IMR-90 (cell line): ENCODE data around the gene SQSTM1.

Experiments used
- CEBPB ChIP-seq: IDR thresholded peaks from 2 replicates; pipeline ENCODE4 v1.6.1; 2012; ENCODE audit warnings: low read depth, low read length, improper control_type of control experiment
- POLR2A ChIP-seq: IDR thresholded peaks from 2 replicates; pipeline ENCODE4 v1.6.1; 2012; ENCODE audit warnings: mild to moderate bottlenecking, low read depth, low read length
- TF ChIP-seq, protein P1 (sequence below): conservative IDR thresholded peaks from 2 replicates; pipeline ENCODE4 v1.5.1; 2012; ENCODE audit warnings: mild to moderate bottlenecking, low read depth, low read length, improper control_type of control experiment

DNA sequence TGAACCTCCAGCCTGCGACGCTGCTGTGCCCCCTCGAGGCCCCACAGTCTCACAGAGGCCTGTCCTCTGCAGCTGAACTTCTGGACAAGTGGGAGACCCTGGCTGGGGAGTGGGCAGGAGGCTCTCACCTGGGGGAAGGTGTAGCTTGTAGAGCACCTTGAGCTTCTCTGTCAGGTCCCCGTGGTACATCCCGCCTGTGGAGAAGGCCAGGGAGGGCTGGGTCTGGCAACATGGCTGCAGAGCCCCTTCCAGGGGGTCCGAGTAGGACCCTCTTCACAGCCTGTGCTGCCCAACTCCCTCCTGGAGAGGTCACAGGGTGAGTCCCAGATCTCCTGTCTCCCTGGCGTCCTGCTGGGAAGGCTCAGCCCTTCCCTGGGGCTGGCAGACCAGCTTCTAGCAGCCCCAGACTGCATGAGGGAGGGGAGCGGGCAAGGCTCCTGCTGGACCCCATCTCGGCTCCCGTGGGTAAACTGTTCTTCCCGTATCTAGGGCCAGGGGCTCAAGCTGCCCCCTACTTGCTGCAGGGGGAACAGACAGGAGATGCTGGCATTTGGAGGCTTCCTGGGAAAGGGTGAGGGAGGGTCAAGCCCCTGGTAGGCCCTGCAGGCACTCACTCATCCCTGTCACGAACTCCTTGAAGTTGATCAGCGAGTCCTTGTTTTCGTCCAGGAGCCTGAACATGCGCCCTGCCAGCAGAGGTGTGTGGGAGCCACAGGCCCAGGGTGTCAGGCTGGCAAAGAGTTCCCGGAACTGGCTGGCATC is 49.1 kb downstream of the SQSTM1 start:
- TF ChIP-seq CEBPB (no peak), POLR2A (no peak)
- TF ChIP-seq, protein P1, sequence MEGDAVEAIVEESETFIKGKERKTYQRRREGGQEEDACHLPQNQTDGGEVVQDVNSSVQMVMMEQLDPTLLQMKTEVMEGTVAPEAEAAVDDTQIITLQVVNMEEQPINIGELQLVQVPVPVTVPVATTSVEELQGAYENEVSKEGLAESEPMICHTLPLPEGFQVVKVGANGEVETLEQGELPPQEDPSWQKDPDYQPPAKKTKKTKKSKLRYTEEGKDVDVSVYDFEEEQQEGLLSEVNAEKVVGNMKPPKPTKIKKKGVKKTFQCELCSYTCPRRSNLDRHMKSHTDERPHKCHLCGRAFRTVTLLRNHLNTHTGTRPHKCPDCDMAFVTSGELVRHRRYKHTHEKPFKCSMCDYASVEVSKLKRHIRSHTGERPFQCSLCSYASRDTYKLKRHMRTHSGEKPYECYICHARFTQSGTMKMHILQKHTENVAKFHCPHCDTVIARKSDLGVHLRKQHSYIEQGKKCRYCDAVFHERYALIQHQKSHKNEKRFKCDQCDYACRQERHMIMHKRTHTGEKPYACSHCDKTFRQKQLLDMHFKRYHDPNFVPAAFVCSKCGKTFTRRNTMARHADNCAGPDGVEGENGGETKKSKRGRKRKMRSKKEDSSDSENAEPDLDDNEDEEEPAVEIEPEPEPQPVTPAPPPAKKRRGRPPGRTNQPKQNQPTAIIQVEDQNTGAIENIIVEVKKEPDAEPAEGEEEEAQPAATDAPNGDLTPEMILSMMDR: no peak
